H1 (cell line): ENCODE results near the gene TSPAN32. TPM values are rescaled to one million over a fixed set of nuclear protein-coding genes. Genes with fewer than 3 reads are reported as not detected.
A peak's percentile ranks its signal among the peaks of the same experiment; 100 is the strongest.

ENCODE experiments used
- ATF3 ChIP-seq: IDR thresholded peaks from 2 replicates; pipeline ENCODE4 v1.6.1; 2011; ENCODE audit warnings: low read depth, mild to moderate bottlenecking, low read length; ENCODE audit not compliant: insufficient read depth
- BRCA1 ChIP-seq: IDR thresholded peaks from 2 replicates; pipeline ENCODE4 v1.6.1; 2012; ENCODE audit warnings: low read depth, low read length, improper control_type of control experiment
- CHD1 ChIP-seq: IDR thresholded peaks from 2 replicates; pipeline ENCODE4 v1.6.1; 2012; ENCODE audit warnings: low read depth, low read length, improper control_type of control experiment
- CHD7 ChIP-seq: fragments of 300-600 bp; sonication (generic); IDR thresholded peaks from 2 replicates; pipeline ENCODE4 v1.7.1; 2012; ENCODE audit warnings: low read length, moderate library complexity, mild to moderate bottlenecking, inconsistent platforms; ENCODE audit not compliant: insufficient replicate concordance
- E2F6 ChIP-seq: IDR thresholded peaks from 2 replicates; pipeline ENCODE4 v1.6.1; 2012; ENCODE audit warnings: inconsistent platforms
- KDM4A ChIP-seq: IDR thresholded peaks from one replicate; pipeline ENCODE4 v1.7.1; 2012; ENCODE audit warnings: low read depth, mild to moderate bottlenecking, moderate library complexity, low read length, inconsistent platforms; ENCODE audit not compliant: severe bottlenecking
- POLR2A ChIP-seq, 2 experiments: IDR thresholded peaks; 1 replicate in 1 of 2; 2 replicates in 1 of 2; pipeline ENCODE4 v1.6.1; 2011; ENCODE audit warnings: low read depth in 2 of 2, low read length in 2 of 2, mild to moderate bottlenecking in 2 of 2; ENCODE audit errors: control extremely low read depth in 1 of 2
- SP2 ChIP-seq: IDR thresholded peaks from 2 replicates; pipeline ENCODE4 v1.6.1; 2012; ENCODE audit warnings: mild to moderate bottlenecking, low read length, inconsistent platforms
- ZNF274 ChIP-seq: IDR thresholded peaks from 2 replicates; pipeline ENCODE4 v1.7.0; 2012; ENCODE audit warnings: low read length, borderline replicate concordance; ENCODE audit errors: extremely low read depth
- polyA plus RNA-seq, 7 experiments: library from polyadenylated mRNA; depleted of rRNA in 3 of 7; stranded (reverse) in 5 of 7; unstranded in 2 of 7; fragments of >200 nt in 5 of 7; fragments of 200-250 nt in 2 of 7; gene quantifications; 1 replicate in 5 of 7; 2 replicates in 1 of 7; 4 replicates in 1 of 7; pipeline versions ENCODE4 v1.2.1 to v1.2.3, GENCODE V29; 2011 to 2013; ENCODE audit warnings: missing spikeins in 2 of 7, mixed read lengths in 2 of 7
- total RNA-seq: library from RNA; stranded (reverse); fragmentation: NEBNext Ultra II Directional; extraction: Animal tissue kit (Norgen Biotek cat#: 25700); gene quantifications from 2 replicates; pipeline ENCODE4 v1.2.1, GENCODE V29; 2021

TSPAN32 gene
- total and polyA plus RNA-seq, 2 of the 8 experiments (the other 6 are each of a cell fraction or from before 2014, with no cell fraction given) = not detected

- TF ChIP-seq CHD7 = no peak
- TF ChIP-seq E2F6 = peak; percentile 86
- TF ChIP-seq POLR2A (IDR thresholded peaks at IDR 0.05; ENCODE audit: control extremely low read depth in 1 of 2, low read depth in 2 of 2, low read length in 2 of 2) = no peak
- peak; percentile 80 for TF ChIP-seq KDM4A
- TF ChIP-seq ATF3 = no peak
- TF ChIP-seq SP2 = no peak
- TF ChIP-seq BRCA1 = no peak
- TF ChIP-seq ZNF274 = no peak
- no peak for TF ChIP-seq CHD1
These were observed 32.8 kb upstream of the TSPAN32 start (continued) for GRCh38 chr11:2268729-2269600.
